BE2C (cell line): ENCODE results near the gene PDE8B.

Experiments
- DNase-seq: peaks from one replicate; pipeline ENCODE4 v3.0.0-alpha.2; 2020
- H3K27me3 ChIP-seq: fragments of 250-450 bp; sonication (Bioruptor Pico); 2 replicates; pipeline ENCODE4 v1.5.1; 2020; ENCODE audit warnings: mild to moderate bottlenecking
- H3K36me3 ChIP-seq: fragments of 250-450 bp; sonication (Bioruptor Pico); 2 replicates; pipeline ENCODE4 v1.5.1; 2020; ENCODE audit warnings: mild to moderate bottlenecking
- H3K4me1 ChIP-seq: fragments of 250-450 bp; sonication (Bioruptor Pico); 2 replicates; pipeline ENCODE4 v1.5.1; 2020
- H3K4me3 ChIP-seq: 2 replicates; pipeline ENCODE4 v1.5.1; 2011; ENCODE audit warnings: low read depth, low read length
- H3K9me3 ChIP-seq: fragments of 250-450 bp; sonication (Bioruptor Pico); 2 replicates; pipeline ENCODE4 v1.5.1; 2020
- TF ChIP-seq, protein P1 (sequence below): IDR thresholded peaks from 2 replicates; pipeline ENCODE4 v1.5.1; 2012; ENCODE audit warnings: mild to moderate bottlenecking, low read depth, low read length

The PDE8B gene

DNA sequence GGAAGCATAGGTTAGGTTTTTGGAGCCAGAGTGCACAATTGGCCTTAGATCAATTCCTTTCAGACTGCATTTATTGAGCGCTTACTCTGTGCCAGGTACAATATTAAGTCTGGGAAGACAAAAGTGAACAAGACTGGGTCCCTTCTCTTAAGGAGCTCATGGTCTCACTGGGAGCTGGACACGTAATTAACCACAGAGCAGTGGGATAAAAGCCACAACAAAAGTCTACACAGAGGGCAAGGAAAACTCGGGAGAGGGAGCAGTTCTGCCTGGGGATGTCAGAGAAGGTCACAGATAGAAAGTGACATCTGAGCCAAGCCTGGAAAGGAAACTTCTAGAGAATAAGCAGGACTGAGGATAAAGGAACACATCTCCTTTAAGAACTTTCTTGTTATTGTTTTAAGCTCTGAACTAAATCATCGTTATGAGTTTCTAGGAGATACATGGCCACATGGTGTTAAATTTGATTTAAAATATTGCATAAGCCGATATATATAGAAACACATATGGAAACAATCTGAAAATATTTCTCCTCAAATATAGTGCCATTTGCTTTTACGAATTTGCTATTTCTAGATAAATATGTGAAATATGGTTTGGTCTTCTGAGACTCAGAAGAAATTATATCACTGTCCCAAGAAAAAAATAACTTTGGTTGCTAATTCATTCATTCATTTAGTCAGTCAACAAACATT lies 40.1 kb upstream of the PDE8B start:
- Histone ChIP-seq H3K9me3 (no peaks in the 10 kb centered on the region), H3K4me3 (no peak overlapping the region), H3K27me3 (no peaks in the 10 kb centered on the region), H3K4me1 (no peaks in the 10 kb centered on the region; the same call in 1 of the 2 replicates), H3K36me3 (no peaks in the 10 kb centered on the region)
- no peak for DNase-seq
- TF ChIP-seq, protein P1, sequence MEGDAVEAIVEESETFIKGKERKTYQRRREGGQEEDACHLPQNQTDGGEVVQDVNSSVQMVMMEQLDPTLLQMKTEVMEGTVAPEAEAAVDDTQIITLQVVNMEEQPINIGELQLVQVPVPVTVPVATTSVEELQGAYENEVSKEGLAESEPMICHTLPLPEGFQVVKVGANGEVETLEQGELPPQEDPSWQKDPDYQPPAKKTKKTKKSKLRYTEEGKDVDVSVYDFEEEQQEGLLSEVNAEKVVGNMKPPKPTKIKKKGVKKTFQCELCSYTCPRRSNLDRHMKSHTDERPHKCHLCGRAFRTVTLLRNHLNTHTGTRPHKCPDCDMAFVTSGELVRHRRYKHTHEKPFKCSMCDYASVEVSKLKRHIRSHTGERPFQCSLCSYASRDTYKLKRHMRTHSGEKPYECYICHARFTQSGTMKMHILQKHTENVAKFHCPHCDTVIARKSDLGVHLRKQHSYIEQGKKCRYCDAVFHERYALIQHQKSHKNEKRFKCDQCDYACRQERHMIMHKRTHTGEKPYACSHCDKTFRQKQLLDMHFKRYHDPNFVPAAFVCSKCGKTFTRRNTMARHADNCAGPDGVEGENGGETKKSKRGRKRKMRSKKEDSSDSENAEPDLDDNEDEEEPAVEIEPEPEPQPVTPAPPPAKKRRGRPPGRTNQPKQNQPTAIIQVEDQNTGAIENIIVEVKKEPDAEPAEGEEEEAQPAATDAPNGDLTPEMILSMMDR: no peak

DNA sequence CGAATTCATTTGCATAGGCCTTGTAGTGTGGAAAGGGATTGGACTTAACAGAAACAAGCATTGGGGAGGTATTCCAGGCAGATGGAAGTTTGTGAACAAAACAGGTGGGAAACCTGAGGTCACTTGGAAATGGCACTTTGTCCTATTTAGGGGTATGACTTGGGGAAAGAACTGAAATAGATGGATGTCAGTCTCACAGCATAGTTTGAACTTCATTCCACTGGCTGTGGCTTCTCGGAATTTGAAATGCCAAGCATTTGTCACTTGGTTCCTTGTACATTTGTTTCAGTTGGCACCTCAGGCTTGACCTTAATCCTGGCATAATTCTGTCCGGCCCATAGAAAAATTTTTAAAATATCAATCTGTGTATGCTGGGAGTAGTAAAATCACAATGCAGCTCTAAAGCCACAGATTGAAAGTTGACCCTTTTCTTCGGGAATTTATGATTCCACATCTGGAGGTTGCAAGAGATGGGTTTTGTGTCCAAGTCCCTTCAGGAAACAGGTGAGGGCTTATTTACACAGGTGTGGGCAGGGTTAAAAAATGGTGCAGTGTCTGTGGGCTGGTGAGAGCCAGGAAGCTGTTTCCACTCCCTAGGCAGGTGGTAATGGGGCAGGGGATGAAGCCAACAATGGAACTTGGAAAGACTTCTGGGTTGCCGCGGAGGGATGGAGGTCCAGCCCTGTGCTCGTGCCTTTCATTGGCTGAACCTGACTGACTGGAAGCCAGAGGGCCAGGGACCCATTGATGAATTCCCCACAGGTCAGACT lies 39.2 kb upstream of the PDE8B start:
- Histone ChIP-seq H3K4me1 (no peaks in the 10 kb centered on the region; the same call in 1 of the 2 replicates), H3K4me3 (no peak overlapping the region), H3K9me3 (no peaks in the 10 kb centered on the region), H3K36me3 (no peaks in the 10 kb centered on the region), H3K27me3 (no peaks in the 10 kb centered on the region)
- TF ChIP-seq, protein P1: no peak
- DNase-seq: no peak

DNA sequence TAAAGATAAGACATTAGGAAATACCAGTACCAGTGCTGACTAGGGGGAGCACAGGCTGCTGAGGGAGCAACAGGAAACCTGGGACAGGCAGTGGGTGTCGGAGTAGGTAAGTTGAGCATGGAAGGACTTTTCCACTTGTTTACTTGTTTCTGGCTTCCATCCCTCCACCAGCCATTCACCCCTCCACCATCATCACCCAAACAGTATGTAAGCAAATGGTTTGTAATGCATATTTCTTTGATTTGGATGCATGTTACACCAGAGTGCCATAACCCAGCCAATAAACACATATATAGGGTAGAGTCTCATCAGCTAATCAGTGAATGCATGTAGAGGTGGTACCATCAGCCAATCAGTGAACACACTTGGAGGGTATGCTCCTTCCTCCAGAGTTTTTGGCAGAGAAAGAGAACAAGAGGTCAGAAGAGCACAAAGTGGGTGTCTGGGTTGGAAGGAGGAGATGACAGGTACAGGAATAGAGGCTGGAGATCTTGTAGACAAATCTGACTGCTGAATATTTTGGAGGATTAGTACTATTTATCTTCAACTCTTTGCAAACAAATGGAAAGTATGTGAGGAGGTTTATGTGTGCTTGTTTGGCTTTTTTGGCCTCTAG lies 37.7 kb upstream of the PDE8B start:
- Histone ChIP-seq H3K9me3 (no peaks in the 10 kb centered on the region), H3K4me1 (no peaks in the 10 kb centered on the region; the same call in 1 of the 2 replicates), H3K4me3 (no peak overlapping the region), H3K36me3 (no peaks in the 10 kb centered on the region), H3K27me3 (no peaks in the 10 kb centered on the region)
- TF ChIP-seq, protein P1: no peak
- no peak for DNase-seq

DNA sequence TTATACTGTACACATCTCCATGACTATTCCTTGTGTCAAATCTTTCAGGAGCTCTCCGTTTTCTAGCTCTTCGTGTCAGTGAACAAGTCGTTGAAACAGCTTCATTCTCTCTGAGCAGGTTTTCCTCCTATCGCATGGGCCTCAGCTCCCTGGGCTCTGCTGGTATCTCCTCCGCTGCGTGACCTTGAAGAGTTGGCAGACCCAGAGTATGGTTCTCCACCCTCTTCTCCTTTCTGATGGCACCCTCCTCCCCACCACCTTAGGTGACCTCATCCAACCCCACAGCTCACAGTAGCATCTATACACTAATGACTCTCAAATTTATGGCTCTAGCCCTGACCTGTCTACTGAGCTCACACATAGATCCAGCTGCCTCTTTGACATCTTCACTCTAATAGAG lies 36.0 kb upstream of the PDE8B start:
- Histone ChIP-seq H3K36me3 (no peaks in the 10 kb centered on the region), H3K4me1 (no peaks in the 10 kb centered on the region), H3K27me3 (no peaks in the 10 kb centered on the region), H3K4me3 (no peak overlapping the region), H3K9me3 (no peaks in the 10 kb centered on the region)
- TF ChIP-seq, protein P1: no peak
- no peak for DNase-seq

DNA sequence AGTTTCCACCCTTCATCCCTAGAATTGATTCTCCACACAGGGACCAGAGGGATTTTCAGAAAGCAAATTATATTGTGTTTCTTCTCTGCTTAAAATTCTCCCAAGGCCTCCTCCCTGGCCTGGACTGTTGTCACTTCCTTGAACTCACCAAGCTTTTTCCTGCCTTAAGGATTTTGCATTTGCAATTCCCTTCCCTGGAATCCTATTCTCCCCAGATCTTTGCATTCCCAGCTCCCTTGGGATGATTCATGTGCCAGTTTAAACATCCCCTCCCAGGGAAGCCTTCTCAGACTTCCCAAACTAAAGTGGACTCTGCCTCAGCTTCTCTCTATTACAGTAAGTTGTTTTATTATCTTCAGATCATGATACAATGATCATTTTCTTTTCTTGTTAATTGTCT lies 35.2 kb upstream of the PDE8B start:
- peaks cover 4% of the 10 kb centered on the region for H3K27me3 ChIP-seq

More for the DNA sequence above, 35.2 kb upstream of the PDE8B start:
- no peak for DNase-seq
- no peaks in the 10 kb centered on the region for H3K36me3 ChIP-seq
- H3K4me3 ChIP-seq: no peak overlapping the region
- H3K9me3 ChIP-seq: no peaks in the 10 kb centered on the region
- H3K4me1 ChIP-seq: no peaks in the 10 kb centered on the region
- TF ChIP-seq, protein P1: no peak
